Ectodermal cell (in vitro differentiated cells): ENCODE results near the gene IRF2.

Experiments
- H3K27ac ChIP-seq: 2 replicates; pipeline ENCODE4 v1.7.0; 2013; ENCODE audit warnings: mild to moderate bottlenecking, low read depth, low read length; ENCODE audit not compliant: insufficient read depth, poor library complexity, severe bottlenecking
- H3K27me3 ChIP-seq: 2 replicates; pipeline ENCODE4 v1.7.0; 2013; ENCODE audit warnings: mild to moderate bottlenecking, low read length; ENCODE audit not compliant: insufficient read depth, control insufficient read depth, poor library complexity, severe bottlenecking
- H3K36me3 ChIP-seq: one replicate; pipeline ENCODE4 v1.7.0; 2013; ENCODE audit warnings: low read length; ENCODE audit not compliant: control insufficient read depth, insufficient read depth
- H3K4me1 ChIP-seq: one replicate; pipeline ENCODE4 v1.7.0; 2013; ENCODE audit warnings: low read length; ENCODE audit not compliant: control insufficient read depth, insufficient read depth
- H3K4me3 ChIP-seq: 2 replicates; pipeline ENCODE4 v1.7.0; 2013; ENCODE audit warnings: low read depth, low read length, control low read depth; ENCODE audit not compliant: insufficient read depth
- H3K9me3 ChIP-seq: 2 replicates; pipeline ENCODE4 v1.7.0; 2013; ENCODE audit warnings: mild to moderate bottlenecking, low read length, moderate library complexity; ENCODE audit not compliant: control insufficient read depth
- WGBS, 2 experiments: methylation state at CpG; one replicate each; pipeline ENCODE4 v1.1.7; 2013; ENCODE audit warnings: missing lambda C conversion rate in 2 of 2; 5-methylcytosine and 5-hydroxymethylcytosine counted together

IRF2 gene

DNA sequence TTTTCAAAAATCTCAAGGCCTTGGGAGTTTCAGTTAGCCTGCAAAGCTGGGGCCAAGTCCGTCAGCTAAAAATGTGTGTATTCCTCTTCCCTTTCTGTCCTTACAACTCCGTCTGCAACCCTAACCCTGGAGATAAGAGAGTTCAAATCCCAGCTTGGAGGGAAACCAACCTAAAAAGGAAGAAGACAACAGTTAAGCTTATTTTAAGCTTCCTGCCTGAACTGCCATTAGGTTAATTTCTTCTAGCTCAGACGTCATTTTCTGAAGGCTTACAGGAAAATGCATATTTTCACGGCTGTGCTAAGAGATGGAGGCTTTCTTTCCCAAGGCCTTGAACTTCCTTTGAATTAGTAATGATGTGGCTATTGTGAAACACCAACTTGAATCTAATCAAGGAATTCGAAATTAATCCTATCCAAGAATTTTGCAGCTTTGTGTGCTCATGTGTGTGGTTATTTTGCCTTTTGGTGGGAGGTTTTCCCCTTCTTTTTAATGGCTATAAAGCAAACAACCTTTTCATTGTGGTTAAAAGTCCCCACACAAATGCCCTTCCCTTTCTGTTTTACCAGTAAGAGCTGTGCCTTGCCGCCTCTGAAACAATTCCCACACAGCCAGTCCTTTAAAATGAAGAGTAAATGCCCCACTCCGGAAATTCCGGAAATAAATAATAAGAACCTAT, 103.5 kb downstream of the IRF2 start:
- Histone ChIP-seq H3K4me3 (no peak overlapping the region), H3K9me3 (no peaks in the 10 kb centered on the region), H3K27me3 (no peaks in the 10 kb centered on the region), H3K36me3 (no peaks in the 10 kb centered on the region), H3K27ac (no peak overlapping the region), H3K4me1 (no peaks in the 10 kb centered on the region)
- 92 to 93% methylated on average over 7 to 8 of the region's 8 CpGs for WGBS, 2 experiments

- H3K4me3 ChIP-seq: no peak overlapping the region
- H3K9me3 ChIP-seq: no peaks in the 10 kb centered on the region
- WGBS, 2 experiments: 91 to 97% methylated on average over 3 of the region's 3 CpGs
- H3K27me3 ChIP-seq: no peaks in the 10 kb centered on the region
- H3K4me1 ChIP-seq: no peaks in the 10 kb centered on the region
- H3K36me3 ChIP-seq: no peaks in the 10 kb centered on the region
- no peak overlapping the region for H3K27ac ChIP-seq
These were observed 104.5 kb downstream of the IRF2 start for GRCh38 chr4:184369871-184370270.

DNA sequence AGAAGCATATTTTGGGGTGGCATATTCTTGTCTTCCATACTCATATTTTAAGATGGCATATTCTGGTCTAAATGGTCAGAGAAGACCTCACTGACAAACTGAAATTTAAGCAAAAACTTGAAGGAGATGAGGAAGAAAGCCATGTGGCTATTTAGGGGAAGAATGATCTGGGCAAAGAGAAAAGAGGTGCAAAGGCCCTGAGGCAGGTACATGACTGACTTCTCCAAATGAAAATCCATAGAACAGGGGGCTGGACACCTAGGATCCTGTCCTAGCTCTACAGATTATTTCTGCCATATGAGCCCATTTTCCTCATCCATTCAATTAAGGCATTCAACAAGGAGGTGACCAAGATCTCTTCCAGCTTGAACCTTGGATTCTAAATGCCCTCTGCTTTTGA, 105.6 kb downstream of the IRF2 start:
- Histone ChIP-seq H3K27me3 (no peaks in the 10 kb centered on the region), H3K36me3 (no peaks in the 10 kb centered on the region), H3K4me3 (no peak overlapping the region), H3K9me3 (no peaks in the 10 kb centered on the region), H3K4me1 (no peaks in the 10 kb centered on the region), H3K27ac (no peak overlapping the region)

DNA sequence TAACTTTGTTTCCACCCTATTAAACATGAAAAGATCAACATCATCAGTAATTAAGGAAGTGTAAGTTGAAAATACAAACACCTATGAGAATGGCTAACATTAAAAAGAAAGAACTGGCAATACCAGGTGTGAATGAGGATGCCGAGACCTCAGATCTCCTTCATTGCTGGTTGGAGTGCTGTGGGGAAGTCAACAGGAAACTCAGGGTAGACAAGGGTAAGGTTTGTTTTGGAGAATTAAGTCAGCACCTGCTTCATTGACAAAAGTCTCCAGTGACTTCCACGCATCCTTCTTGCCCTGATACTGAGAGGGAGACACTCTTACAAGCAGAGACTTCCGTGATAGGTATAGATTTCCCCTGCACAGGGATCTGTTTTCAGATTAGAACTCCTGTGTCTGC, 106.1 kb downstream of the IRF2 start:
- H3K4me1 ChIP-seq: no peaks in the 10 kb centered on the region
- no peak overlapping the region for H3K27ac ChIP-seq
- H3K4me3 ChIP-seq: no peak overlapping the region
- H3K36me3 ChIP-seq: no peaks in the 10 kb centered on the region
- WGBS, 2 experiments: 96 to 97% methylated on average over 3 of the region's 3 CpGs
- no peaks in the 10 kb centered on the region for H3K9me3 ChIP-seq
- no peaks in the 10 kb centered on the region for H3K27me3 ChIP-seq

GRCh38 chr4:184364100-184364921, 110.0 kb downstream of the IRF2 start:
- Histone ChIP-seq H3K4me3 (no peak overlapping the region), H3K9me3 (no peaks in the 10 kb centered on the region), H3K27me3 (no peaks in the 10 kb centered on the region), H3K36me3 (no peaks in the 10 kb centered on the region), H3K27ac (no peak overlapping the region), H3K4me1 (no peaks in the 10 kb centered on the region)
- 83 to 89% methylated on average over 5 of the region's 5 CpGs for WGBS, 2 experiments

DNA sequence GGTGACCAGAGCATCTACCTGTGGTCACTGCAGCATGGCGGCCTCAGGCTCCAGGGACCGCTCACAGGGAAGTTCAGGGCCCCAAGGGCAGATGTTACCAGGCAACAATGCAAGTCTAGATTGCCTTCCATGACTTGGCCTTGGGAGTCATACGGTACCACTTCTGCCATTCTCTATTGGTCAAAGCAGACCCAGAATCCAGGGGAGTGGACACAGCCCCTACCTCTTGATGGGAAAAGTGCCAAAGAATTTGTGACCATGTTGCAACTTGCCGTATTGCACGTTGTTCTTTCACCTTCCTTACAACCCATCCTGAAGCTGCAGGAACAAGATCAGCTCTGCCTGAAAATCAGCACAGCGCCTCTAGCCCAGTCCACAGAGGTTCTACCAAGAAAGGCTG, 111.1 kb downstream of the IRF2 start:
- Histone ChIP-seq H3K27ac (no peak overlapping the region), H3K4me3 (no peak overlapping the region), H3K27me3 (no peaks in the 10 kb centered on the region), H3K9me3 (no peaks in the 10 kb centered on the region), H3K4me1 (no peaks in the 10 kb centered on the region), H3K36me3 (no peaks in the 10 kb centered on the region)
- 87% methylated on average over 6 of the region's 6 CpGs for WGBS, 2 experiments

GRCh38 chr4:184362396-184362795, 112.0 kb downstream of the IRF2 start:
- H3K27ac ChIP-seq: no peak overlapping the region
- 93 to 100% methylated on average over 4 of the region's 4 CpGs for WGBS, 2 experiments
- H3K9me3 ChIP-seq: no peaks in the 10 kb centered on the region

GRCh38 chr4:184361443-184361842, 112.9 kb downstream of the IRF2 start:
- H3K9me3 ChIP-seq: no peaks in the 10 kb centered on the region
- H3K4me1 ChIP-seq: no peaks in the 10 kb centered on the region
- H3K36me3 ChIP-seq: no peaks in the 10 kb centered on the region
- no peaks in the 10 kb centered on the region for H3K27me3 ChIP-seq
- H3K4me3 ChIP-seq: no peak overlapping the region
- H3K27ac ChIP-seq: no peak overlapping the region
- 100% methylated on average over 2 to 3 of the region's 3 CpGs for WGBS, 2 experiments

More at GRCh38 chr4:184362396-184362795, 112.0 kb downstream of the IRF2 start:
- Histone ChIP-seq H3K4me3 (no peak overlapping the region), H3K36me3 (no peaks in the 10 kb centered on the region), H3K4me1 (no peaks in the 10 kb centered on the region), H3K27me3 (no peaks in the 10 kb centered on the region)

- Histone ChIP-seq H3K9me3 (no peaks in the 10 kb centered on the region), H3K27ac (no peak overlapping the region), H3K4me3 (no peak overlapping the region), H3K27me3 (no peaks in the 10 kb centered on the region), H3K36me3 (no peaks in the 10 kb centered on the region), H3K4me1 (no peaks in the 10 kb centered on the region)
- WGBS, 2 experiments: 87 to 93% methylated on average over 4 to 5 of the region's 5 CpGs
These were observed 114.5 kb downstream of the IRF2 start for GRCh38 chr4:184359888-184360287.

DNA sequence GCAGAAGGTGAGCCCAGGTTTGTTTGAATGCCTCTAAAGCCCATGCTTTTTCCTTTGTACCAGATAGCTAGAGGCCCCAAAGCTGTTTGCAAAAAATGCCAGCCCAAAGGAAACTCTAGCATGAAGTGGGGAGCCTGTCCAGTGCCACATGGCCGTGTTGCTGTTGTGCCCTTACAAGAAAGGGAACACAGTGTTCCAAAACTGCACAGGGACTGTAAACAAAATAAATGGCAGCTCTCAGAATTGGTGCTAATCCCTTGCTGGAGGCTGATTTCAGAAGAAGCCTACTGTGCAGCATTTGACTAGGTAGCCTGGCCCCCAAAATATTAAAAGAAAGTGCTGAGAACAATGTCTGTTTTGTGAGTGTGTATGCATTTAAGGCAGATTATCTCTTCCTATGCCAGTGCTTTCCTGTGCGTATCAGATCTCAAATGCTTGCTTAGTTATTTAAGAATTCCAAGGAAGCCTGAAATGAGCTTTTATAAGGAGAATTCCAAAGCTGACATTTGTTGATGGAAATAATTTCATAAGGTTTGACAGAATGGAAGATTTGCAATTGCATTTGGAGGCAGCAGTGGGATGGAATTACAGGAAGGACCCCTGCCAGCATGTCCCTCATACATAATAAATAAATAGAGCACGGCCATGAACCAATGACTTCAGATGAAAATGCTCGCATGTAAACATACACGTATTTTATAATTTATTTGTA, 115.7 kb downstream of the IRF2 start:
- Histone ChIP-seq H3K4me3 (no peak overlapping the region), H3K27me3 (no peaks in the 10 kb centered on the region), H3K36me3 (no peaks in the 10 kb centered on the region), H3K27ac (no peak overlapping the region), H3K4me1 (no peaks in the 10 kb centered on the region), H3K9me3 (no peaks in the 10 kb centered on the region)
- 87 to 96% methylated on average over 3 to 4 of the region's 5 CpGs for WGBS, 2 experiments
